HG02870 (cell line): ENCODE data around the gene RIT2.

Experiments
- ATAC-seq: cut with Tn5 transposase; IDR thresholded peaks from one replicate; pipeline ENCODE4 v1.9.1; 2021; ENCODE audit warnings: mild to moderate bottlenecking, moderate library complexity; ENCODE audit not compliant: unreplicated experiment

RIT2 gene

GRCh38 chr18:43092539-43092938 lies 22.9 kb downstream of the RIT2 start:
- no peak for ATAC-seq

GRCh38 chr18:43081396-43081795 lies 34.1 kb downstream of the RIT2 start:
- no peak for ATAC-seq

GRCh38 chr18:43080671-43081070 lies 34.8 kb downstream of the RIT2 start:
- no peak for ATAC-seq

GRCh38 chr18:43079422-43079821 lies 36.1 kb downstream of the RIT2 start:
- ATAC-seq: no peak

- no peak for ATAC-seq
These were observed 36.9 kb downstream of the RIT2 start for GRCh38 chr18:43078478-43079092.

- no peak for ATAC-seq
These were observed 37.8 kb downstream of the RIT2 start for GRCh38 chr18:43077510-43078308.

GRCh38 chr18:43073771-43074170 lies 41.7 kb downstream of the RIT2 start:
- ATAC-seq: no peak

GRCh38 chr18:43068781-43069180 lies 46.7 kb downstream of the RIT2 start:
- no peak for ATAC-seq

GRCh38 chr18:43067570-43067969 lies 47.9 kb downstream of the RIT2 start:
- ATAC-seq: no peak

GRCh38 chr18:43061816-43062215 lies 53.7 kb downstream of the RIT2 start:
- no peak for ATAC-seq

GRCh38 chr18:43061318-43061717 lies 54.2 kb downstream of the RIT2 start:
- no peak for ATAC-seq

GRCh38 chr18:43060020-43060419 lies 55.5 kb downstream of the RIT2 start:
- no peak for ATAC-seq

- no peak for ATAC-seq
These were observed 60.5 kb downstream of the RIT2 start for GRCh38 chr18:43054815-43055519.

GRCh38 chr18:43049021-43049420 lies 66.5 kb downstream of the RIT2 start:
- ATAC-seq: no peak

GRCh38 chr18:43046322-43046721 lies 69.2 kb downstream of the RIT2 start:
- ATAC-seq: no peak

- no peak for ATAC-seq
These were observed 71.9 kb downstream of the RIT2 start for GRCh38 chr18:43043626-43044025.

- no peak for ATAC-seq
These were observed 75.2 kb downstream of the RIT2 start for GRCh38 chr18:43040281-43040680.

- ATAC-seq: no peak
These were observed 80.6 kb downstream of the RIT2 start for GRCh38 chr18:43034683-43035500.

- ATAC-seq: no peak
These were observed 84.3 kb downstream of the RIT2 start for GRCh38 chr18:43031169-43031568.

- no peak for ATAC-seq
These were observed 86.1 kb downstream of the RIT2 start for GRCh38 chr18:43029414-43029813.

GRCh38 chr18:43022874-43023273 lies 92.6 kb downstream of the RIT2 start:
- no peak for ATAC-seq
